HUDEP-2 (cell line): ENCODE data around the gene SPECC1.
"Not testable (repeated sequence)": the region's sequence is repeated elsewhere in the genome, so short reads cannot be mapped to it uniquely, and the experiment has no call there.

Experiments used
- DNase-seq, 76 experiments: peaks; one replicate each; lab custom pipeline; 2025; ENCODE audit not compliant: unreplicated experiment in 76 of 76; lab: John Stamatoyannopoulos, UW

Gene SPECC1

DNA sequence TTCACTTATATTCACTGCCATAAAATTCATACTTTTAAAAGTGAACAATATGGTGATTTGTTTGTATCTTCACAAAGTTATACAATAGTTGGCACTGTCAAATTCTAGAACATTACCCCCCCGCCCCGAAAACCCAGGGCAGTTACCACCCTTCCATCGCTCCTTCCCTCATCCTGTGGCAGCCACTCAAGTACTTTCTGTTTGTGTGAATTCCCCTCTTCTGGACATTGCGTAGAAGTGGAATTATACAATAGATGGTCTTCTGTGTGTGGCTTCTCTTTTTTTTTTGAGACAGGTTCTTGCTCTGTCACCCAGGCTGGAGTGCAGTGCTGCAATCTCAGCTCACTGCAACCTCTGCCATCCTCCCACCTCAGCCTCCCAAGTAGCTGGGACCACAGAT is 58.6 kb downstream of the SPECC1 start:
- DNase-seq: no peak

DNA sequence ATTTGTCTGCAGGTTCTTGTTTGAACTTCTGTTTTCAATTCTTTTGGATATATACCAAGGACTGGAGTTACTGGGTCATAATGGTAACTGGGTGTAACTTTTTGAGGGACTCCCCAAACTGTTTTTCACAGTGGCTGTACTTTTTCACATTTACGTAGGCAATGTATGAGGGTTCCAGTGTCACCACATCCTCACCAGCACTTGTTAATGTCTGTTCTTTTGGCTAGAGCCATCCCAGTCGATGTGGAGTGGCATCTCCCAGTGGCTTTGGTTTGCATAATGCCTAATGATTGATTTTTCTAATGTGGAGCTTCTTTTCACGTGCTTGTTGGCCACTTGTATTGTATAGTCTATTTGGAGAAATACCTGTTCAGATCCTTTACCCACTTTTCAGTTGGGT is 59.3 kb downstream of the SPECC1 start:
- no peak for DNase-seq

DNA sequence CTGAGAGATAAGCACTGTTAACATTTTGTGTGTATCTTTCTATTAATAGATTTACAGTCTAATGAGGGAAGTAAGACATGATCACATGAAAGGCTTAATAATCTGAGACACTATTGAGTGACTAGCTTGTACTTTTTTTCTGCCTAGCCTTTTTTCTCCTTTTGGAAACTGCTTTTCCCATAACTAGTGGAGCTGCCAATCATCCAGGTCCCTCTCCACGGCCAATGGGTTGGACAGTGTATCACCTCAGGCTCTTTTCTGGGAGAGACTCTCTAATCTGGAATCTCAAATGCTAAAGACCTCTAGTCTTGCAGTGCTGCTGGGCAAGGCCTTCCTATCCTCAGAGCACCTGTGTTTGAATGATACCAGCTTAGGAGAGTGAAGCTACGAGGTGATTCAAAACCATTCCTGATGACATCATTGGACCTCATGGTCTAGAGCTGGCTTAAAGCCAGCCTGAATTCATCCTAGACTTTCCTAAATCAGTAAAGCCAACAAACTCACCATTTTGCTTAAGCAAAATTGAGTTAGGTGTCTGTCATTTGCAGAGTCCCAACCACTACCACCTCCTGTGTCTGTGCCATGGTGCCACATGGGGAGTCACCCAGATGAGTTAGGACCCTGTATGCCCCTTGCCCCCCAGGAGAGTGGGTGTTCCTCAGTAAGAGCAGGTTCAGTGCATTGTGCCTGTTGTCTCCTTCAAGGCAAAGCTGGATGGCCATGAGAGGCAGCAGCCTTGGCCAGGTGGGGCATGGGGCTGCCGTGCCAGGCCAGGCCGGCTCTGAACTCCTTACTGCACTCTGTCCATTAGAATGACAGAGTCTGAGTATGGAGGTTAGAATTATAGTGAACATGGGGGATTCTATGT is 62.9 kb downstream of the SPECC1 start:
- no peak for DNase-seq

DNA sequence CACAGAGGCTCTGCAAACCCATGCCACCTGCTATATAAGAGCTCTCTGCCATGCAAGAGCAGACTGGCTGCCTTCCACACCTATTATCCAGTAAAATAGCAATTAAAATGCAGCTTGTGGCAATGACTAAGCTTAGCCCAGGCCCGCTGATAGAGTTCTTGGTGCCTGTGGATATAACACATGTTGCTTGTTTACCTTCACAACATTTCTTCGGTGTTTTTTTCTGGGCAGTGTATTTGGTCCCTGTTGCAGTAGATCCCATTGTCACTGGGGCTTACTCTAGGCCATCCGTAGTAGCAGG is 63.5 kb downstream of the SPECC1 start:
- DNase-seq: no peak

DNA sequence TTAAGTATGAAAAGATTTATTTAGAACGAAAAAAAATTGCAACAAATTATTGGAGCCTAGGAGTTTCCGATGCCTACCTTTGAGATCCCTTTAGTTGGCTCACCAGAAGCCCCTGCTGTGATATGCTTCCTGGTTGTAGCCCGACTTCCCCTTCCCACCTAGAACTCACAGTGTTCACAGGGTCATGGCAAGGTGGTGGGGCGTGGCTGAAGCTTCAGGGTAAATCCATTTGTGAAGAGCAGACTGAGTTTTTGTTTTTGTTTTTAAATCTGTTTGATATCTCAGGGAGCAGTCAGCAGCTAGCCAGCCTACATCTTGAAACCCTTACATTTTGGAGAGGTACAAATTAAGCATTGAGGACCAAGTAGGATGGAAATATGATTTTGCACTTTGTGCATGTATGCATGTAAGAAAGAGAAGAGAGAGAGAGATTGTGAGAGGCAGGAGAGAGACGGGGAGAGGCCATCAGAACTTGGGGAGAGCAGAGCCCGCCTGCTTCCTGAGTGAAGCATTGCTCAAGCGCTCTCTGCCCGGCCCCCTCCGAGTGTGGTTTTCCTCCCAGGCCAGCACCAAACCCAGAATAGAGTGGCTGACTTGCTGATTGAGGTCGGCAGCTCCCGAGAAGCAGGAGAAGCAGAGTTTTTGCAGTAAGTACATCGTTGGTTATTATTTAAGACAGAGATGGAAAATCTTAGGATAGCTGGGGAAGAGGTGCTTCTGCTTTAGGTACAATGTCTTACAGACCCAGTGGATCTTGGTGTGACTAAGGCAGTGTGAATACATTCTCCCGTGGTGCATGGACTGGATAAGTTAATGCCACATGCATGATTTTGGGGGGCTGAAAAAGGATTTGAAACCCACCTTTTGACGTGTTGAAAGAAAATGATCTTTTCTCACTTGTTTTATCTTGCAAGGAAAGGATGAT is 64.2 kb downstream of the SPECC1 start:
- no peak for DNase-seq

DNA sequence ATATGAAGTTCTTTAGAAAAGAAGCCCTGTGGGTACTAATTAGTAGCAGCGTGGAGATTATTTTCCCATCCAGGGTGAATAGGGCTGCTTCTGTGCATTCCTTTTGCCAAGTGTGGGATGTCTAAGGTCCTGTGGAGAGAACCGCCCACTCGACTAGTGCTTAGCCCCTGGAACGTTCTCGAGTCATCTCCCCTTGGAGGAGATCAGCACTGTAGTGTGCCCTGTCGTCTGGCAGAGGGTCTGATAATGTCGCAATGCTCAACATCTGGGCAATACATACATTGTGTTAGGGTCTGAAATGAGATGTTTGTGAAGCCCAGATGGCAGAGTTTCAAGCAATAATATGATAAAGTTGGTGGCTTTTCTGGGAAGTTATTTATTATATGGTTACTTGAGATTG is 64.8 kb downstream of the SPECC1 start:
- no peak for DNase-seq

DNA sequence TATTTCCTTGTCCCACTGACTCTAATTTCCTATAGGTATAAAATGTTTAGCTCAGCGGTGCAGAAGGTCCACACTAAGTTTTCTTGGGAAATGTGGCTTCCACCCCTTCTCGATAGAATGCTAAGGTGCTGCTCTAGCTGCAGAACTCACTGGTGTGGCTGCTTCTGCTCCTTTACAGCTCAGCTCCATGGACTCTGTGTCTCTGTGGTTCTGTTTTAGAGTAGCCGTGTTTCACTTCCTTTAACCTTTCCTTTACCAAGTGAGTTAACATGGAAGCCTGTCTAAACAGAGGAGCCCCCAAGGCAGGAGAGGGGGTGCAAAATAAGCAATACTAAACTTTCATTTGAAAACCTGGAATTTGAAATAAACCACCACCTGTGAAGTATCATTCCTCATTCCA is 65.3 kb downstream of the SPECC1 start:
- DNase-seq: no peak

DNA sequence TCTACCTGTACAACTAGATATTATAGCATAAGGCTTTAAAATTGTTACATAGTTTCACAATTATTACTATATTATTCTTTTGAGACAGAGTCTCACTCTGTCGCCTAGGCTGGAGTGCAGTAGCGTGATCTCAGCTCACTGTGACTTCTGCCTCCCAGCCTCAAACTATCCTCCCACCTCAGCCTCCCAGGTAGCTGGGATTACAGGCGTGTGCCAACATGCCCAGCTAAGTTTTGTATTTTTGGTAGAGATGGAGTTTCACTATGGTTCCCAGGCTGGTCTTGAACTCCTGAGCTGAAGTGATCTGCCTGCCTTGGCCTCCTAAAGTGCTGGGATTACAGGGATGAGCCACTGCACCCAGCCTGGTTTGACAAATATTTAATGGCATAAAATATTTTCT is 67.0 kb downstream of the SPECC1 start:
- DNase-seq: not testable (repeated sequence)

DNA sequence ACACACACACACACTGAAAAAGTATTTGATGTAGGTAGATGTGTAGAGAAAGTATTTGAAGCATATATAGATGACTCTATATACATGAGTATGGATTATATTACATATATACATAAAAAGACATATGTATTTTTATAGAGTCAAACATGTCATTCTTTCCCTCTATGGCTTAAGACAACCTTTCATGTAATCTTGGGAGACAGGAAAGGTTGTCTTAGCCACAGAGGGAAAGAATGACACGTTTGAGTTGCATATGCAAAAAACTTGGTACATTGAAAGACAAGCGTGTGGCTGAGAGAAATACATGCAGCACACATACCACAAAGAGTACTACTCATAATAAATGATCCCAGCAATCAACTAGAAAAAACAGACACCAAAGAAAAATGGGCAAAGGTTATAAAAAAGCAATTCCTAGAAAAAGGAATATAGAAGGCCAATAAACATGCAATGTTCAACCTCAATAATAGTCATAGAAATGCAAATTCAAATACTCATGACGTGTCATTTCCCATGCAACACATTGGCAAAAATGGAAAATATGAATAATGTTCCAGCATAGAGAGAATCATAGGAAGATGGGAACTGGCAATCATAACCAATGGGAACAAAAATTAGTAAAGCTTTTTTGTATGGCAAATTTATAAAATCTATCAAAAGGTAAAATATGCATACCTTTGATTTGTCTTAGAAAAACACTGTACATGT is 69.0 kb downstream of the SPECC1 start:
- DNase-seq: no peak

DNA sequence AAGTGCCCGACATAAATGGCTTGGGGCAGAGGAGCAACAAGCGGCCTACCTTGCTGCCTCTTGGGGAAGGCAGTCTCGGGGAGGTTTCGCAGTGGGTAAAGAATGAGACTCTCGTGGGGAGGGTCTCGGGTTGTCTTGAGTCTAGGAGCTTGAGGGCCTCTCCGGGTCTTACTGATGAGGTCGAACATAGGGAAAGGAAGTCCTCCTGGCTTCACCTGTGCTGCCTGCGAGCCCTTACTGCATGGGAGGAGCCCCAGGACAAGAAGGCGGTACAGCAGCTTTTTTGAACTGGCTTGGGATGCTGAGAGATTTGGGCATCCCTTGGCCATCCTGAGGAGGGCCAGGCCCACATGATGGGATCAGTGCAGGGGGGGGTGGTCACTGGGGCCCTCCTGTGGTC is 71.4 kb downstream of the SPECC1 start:
- no peak for DNase-seq

DNA sequence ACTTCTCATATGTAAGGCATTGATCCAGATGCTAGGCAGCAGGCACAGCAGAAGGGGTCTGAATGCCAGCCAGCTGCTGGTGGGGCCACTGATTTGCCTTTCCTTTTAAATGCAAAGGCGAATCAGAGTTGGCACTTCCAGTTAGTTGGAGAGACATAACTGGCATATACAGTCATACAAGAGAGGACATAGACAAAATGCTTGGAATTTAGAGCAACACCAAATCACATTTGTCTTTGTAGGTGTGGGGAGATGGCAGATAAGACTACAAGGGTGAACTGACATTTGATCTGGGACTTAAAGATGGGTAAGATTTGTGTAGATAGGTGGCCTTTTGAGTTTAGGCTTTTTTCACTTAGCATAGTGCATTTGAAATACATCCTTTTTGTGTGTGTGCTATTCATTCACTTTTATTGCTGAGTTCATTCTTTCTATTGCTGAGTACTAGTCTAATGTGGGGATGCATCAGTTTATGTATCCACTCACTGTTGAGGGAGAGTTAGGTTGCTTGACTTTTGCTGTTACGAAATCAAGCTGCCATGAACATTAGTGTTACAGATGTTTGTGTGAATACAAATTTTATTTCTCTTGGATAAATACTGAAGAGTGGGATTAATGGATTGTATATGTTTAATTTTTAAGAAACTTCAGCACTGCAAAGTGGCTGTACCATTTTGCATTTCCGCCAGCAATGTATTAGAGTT is 74.1 kb downstream of the SPECC1 start:
- no peak for DNase-seq

DNA sequence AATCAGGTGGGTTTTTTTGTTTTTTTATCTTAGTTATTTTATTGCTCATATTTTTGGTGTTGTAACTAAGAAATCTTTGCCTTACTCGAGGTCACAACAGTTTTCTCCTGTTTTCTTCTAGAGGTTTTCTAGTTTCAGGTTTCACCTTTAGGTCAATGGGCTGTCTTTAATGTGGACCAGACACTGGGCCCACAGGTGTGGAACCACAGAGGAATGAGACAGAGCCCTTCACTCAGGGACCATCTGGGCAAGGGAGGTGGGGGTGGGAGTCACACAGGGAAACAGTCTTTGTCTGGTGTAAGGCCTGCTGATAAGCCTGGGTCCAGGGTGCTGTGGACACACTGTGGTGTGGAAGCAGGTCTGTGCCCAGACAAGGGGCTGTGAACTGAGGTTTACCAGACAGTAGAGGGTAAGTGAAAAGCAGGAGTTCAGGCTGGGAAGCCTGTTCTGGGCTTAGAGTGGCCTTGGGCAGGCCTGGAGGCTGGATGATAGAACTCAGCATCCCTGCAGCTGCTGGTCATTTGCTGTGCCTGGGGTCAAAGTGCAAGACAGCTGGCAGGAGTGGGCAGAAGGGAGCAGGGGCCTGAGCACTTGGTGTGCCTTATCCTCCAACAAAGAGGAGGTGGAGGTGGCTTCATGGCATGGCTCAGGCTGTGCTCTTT is 75.6 kb downstream of the SPECC1 start:
- no peak for DNase-seq

DNA sequence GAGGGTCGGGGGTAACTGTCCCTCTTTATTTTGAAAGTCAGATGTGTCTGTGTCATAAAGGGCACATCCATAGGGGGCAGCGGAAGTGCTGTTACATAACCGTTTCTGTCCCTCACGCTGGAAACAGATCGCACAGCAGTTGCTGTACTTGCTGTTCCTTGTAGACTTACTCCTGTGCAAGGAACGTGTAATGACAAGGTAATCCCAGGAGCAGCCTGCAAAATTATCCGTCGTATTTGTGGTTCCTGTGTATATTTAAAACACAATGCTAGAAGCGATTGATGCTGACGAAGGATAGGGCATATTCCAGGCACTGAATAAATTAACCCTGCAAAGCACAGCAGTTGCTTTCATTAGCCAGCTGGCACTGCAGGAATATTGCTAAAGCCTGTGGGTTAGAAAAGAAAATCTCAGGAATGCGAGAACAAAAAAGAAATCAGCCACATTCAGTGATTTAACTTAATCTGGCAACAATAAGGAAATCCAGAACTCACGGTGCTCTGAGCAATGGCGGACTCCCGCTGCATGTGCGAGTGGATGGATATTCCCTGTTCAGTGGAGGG is 76.2 kb downstream of the SPECC1 start:
- DNase-seq: no peak

DNA sequence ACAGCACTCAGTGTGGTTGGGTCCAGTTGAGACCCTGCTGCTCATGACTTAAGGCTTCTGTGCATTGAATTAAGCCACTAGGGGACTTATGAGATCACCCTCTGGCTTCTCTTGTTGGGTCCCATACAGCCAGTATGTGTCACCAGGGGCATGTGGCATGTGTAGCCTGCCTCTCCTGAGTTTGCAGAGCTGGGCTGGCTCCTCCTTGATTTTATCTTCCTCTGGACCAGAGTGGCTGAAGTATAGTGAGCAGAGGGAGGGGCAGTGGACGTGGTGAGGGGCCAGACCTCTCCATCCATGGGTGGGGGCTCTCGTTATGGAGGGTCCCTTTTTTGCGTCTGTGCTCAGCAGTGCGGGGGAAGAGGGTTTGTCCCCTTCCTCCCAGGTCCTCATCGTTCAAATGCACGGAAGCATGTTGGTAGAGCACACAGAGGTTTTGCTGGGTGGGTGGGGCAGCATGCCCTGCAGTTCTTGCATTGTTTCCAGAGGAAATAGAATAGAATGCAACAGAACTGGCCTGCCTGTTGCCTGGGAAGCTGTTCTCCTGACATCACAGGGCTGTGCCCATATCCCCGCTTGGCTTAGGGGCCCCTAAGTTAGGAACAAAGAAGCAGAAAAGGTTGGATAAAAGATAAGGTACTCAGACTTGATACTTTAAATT is 77.4 kb downstream of the SPECC1 start:
- DNase-seq: peak in 46 of 76 experiments; percentile 6 to 54 (median 25)

DNA sequence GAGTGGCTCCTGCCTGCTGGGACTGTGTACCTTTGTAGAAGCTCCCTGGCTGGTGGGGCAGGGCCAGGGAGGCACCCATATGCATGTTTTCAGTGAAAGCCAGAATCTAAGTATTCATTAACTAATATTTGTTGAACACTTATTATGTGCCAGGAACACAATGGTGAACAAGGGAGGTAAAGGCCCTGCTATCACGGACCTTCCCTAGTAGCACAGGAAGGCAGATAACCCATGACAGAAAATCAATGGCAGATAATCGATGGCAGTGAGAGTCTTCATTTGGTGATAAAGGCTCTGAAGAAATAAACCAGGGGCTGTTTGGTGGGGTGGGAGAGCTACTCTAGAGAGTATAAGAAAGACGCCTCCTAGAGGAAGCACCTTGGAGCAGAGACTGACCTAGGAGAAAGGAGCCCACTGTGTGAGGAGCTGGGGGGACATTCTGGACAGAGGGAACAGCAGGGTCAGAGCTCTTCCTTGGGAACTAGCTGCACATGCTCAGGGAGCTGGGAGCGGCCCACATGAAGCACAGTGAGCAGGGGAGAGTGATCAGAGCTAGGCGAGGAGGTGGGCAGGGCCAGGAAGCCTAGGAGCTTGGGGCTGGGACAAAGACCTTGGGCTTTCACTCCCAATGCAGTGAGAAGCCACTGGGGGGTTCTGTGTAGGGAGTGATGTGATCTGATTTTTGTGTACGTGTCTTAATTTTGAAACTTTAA is 78.5 kb downstream of the SPECC1 start:
- DNase-seq: no peak

DNA sequence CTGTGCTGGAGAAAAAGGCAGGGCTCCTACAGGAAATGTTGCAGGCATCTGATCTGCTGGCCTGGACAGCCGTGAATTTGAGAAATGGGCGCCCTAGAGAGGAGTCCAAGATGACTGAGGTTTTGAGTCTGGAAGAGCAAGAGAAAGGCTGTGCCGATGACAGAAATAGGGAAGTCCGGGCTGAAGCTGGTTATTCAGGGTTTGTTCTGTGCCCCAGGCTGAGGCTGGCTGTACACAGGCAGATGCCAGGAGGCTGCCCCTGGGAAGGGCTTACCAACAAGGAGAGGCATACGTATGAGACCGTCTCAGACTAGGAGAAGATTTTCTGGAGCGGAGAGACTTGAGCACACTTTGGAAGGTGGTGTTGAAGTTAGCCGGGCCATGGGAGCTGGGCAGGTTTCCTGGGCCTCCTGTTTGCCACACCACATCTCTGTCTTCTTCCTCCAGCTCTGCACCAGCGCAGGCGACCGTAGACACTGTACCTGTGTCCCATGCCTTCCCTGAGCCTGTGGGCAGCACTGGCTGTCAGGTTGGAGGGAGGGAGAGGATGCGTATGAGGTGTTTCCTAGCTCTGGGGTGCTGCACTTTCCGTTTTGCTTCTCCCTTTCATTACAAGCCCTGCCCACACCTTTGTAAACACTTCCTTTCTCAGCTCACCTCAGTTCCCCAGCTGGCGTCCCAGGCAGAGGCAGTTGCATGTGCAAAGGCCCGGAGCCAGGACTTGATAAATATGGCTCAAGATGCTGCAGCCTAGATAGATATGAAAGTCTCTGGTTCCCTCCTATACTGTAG is 80.8 kb downstream of the SPECC1 start:
- no peak for DNase-seq

DNA sequence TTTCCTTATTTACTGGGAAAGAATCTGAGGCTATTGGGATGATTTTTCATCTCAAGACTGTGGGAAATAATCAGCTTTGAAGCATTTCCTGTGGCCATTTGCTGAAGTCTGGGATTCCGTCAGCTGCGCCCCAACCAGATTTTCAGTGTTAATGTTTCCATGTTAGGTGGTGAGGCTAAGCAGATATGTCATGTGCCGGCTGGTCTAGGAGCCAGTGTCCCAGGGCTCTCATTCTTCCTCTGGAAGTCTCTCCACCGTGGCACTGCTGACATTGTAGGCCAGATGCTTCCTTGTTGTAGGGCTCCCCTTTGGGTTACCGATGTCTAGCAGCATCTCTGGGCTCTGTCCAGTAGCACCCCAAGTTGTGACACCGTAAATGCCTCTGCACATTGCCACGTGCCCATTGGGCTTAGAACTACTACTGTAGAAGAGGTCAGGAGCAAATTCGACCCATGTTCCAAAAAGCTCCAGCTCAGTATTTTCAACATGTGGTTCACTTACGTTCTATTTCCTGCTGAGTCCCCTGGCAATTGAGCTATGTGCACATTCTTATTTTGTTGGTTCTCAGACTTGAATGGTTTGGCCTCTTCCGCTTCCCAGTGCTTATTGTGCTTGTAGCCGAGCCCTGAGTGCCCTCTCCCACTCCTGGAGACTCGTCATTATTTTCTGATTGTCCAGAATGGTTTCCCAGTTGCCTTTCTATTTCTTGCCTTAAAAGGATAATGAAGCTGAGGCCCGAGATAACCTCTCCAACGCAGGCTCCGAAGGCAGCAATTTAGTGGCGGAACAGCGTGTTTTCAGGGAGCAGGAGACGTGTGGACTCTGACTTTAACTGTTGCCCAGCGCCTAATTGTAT is 82.2 kb downstream of the SPECC1 start:
- no peak for DNase-seq
